ENCODE measurements around the gene HES1.
"Not testable (repeated sequence)": the region's sequence is repeated elsewhere in the genome, so short reads cannot be mapped to it uniquely, and the experiment has no call there.

HES1 gene

DNA sequence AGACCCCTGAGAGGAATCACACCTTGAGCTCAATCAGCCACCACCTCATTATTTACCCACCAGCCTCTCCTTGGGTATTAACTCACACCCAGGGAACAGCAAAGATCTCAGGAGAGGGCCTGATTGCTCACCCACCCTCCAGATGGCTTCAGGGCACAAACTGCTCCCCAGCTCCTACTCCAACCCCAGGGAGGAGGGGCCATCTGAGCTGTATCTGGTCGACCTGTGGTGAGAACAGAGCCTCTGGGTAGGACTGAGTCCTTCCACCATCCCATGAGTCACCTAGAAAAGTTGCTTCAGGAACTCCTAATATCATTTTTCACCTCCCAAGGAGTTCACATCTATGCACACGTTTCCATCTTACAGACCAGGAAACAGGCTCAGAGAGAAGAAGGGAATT lies 44.8 kb upstream of the HES1 start:
- no peak overlapping the region for H3K4me2 ChIP-seq (ENCODE audit: insufficient read depth, low read length)
- H4K20me1 ChIP-seq (ENCODE audit: insufficient read depth, low read length), result no peaks in the 10 kb centered on the region
- peak; percentile 38; the same call in 1 of the 3 replicates for ATAC-seq (ENCODE audit: insufficient read depth, low read depth)
- H3K79me2 ChIP-seq (ENCODE audit: insufficient read depth, low read length), result no peaks in the 10 kb centered on the region
- H3K4me1 ChIP-seq (ENCODE audit: insufficient read depth, low read length), result peaks cover 2% of the 10 kb centered on the region; the same call in 1 of the 2 replicates
- H3K9me3 ChIP-seq (ENCODE audit: insufficient read depth, low read length, severe bottlenecking), result no peaks in the 10 kb centered on the region
- no peak overlapping the region for H2AFZ ChIP-seq (ENCODE audit: low read depth, low read length)
- no peak for DNase-seq
- H3K27ac ChIP-seq (ENCODE audit: low read length), result no peak overlapping the region
- TF ChIP-seq EZH2 (IDR thresholded peaks at IDR 0.05; ENCODE audit: borderline replicate concordance, low read depth, low read length, severe bottlenecking), result no peak
- TF ChIP-seq, protein P1, sequence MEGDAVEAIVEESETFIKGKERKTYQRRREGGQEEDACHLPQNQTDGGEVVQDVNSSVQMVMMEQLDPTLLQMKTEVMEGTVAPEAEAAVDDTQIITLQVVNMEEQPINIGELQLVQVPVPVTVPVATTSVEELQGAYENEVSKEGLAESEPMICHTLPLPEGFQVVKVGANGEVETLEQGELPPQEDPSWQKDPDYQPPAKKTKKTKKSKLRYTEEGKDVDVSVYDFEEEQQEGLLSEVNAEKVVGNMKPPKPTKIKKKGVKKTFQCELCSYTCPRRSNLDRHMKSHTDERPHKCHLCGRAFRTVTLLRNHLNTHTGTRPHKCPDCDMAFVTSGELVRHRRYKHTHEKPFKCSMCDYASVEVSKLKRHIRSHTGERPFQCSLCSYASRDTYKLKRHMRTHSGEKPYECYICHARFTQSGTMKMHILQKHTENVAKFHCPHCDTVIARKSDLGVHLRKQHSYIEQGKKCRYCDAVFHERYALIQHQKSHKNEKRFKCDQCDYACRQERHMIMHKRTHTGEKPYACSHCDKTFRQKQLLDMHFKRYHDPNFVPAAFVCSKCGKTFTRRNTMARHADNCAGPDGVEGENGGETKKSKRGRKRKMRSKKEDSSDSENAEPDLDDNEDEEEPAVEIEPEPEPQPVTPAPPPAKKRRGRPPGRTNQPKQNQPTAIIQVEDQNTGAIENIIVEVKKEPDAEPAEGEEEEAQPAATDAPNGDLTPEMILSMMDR (IDR thresholded peaks at IDR 0.05; ENCODE audit: borderline replicate concordance, extremely low read depth, low read length, poor library complexity, severe bottlenecking), result no peak
- H3K36me3 ChIP-seq (ENCODE audit: insufficient read depth, low read length), result no peaks in the 10 kb centered on the region
- no peak overlapping the region for H3K9ac ChIP-seq (ENCODE audit: low read depth, low read length)
- peaks cover 11% of the 10 kb centered on the region for H3K27me3 ChIP-seq (ENCODE audit: insufficient read depth, low read length, poor library complexity)
- no peak overlapping the region for H3K4me3 ChIP-seq (ENCODE audit: low read depth in 1 of 2, low read length in 2 of 2)

DNA sequence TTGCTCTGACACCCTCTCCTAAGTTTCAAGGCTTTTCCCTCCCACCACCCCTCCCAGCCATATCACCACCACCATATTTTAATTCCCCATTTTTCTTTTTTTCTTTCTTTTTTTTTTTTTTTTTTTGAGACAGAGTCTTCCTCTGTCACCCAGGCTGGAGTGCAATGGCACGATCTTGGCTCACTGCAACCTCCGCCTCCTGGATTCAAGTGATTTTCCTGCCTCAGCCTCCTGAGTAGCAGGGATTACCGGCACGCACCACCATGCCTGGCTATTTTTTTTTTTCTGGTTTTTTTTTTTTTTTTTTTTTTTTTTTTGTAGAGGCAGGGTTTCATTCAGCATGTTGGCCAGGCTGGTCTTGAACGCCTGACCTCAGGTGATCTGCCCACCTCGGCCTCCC lies 44.1 kb upstream of the HES1 start:
- H4K20me1 ChIP-seq (ENCODE audit: insufficient read depth, low read length); ATAC-seq (ENCODE audit: insufficient read depth, low read depth); H3K9ac ChIP-seq (ENCODE audit: low read depth, low read length); H3K4me2 ChIP-seq (ENCODE audit: insufficient read depth, low read length); H3K4me3 ChIP-seq (ENCODE audit: low read depth in 1 of 2, low read length in 2 of 2); H2AFZ ChIP-seq (ENCODE audit: low read depth, low read length); H3K79me2 ChIP-seq (ENCODE audit: insufficient read depth, low read length); H3K36me3 ChIP-seq (ENCODE audit: insufficient read depth, low read length); H3K27ac ChIP-seq (ENCODE audit: low read length); DNase-seq; H3K4me1 ChIP-seq (ENCODE audit: insufficient read depth, low read length); H3K9me3 ChIP-seq (ENCODE audit: insufficient read depth, low read length, severe bottlenecking); H3K27me3 ChIP-seq (ENCODE audit: insufficient read depth, low read length, poor library complexity): not testable (repeated sequence)

DNA sequence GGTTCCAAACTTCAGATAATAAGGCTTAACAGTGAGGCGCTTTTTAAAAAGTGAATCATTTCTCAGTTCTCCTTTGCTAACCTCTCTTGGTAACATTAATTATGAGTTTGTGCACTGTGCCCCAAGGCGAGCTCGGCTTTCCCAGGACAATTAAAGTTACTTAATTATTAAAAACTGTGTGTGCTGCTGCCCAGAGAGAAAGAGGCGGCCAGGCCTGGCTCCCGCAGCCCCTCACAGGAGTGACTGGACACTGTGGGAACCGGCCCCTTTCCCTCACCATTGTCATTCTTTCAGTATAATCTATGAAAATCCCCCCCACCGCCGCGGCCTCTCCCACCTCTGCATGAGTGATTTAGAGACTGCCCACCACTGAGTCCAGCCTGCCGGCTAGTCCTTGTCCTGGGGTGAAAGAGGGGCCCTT lies 43.1 kb upstream of the HES1 start:
- no peak for DNase-seq
- H3K4me1 ChIP-seq (ENCODE audit: insufficient read depth, low read length), result peaks cover 2% of the 10 kb centered on the region; the same call in 1 of the 2 replicates
- no peaks in the 10 kb centered on the region for H3K9me3 ChIP-seq (ENCODE audit: insufficient read depth, low read length, severe bottlenecking)
- no peak overlapping the region for H3K9ac ChIP-seq (ENCODE audit: low read depth, low read length)
- no peak overlapping the region for H3K4me2 ChIP-seq (ENCODE audit: insufficient read depth, low read length)
- H3K27me3 ChIP-seq (ENCODE audit: insufficient read depth, low read length, poor library complexity), result peaks cover 9% of the 10 kb centered on the region
- no peak for TF ChIP-seq EZH2 (IDR thresholded peaks at IDR 0.05; ENCODE audit: borderline replicate concordance, low read depth, low read length, severe bottlenecking)
- TF ChIP-seq, protein P1 (IDR thresholded peaks at IDR 0.05; ENCODE audit: borderline replicate concordance, extremely low read depth, low read length, poor library complexity, severe bottlenecking), result no peak
- H4K20me1 ChIP-seq (ENCODE audit: insufficient read depth, low read length), result no peaks in the 10 kb centered on the region; the same call in 1 of the 2 replicates
- H3K4me3 ChIP-seq (ENCODE audit: low read depth in 1 of 2, low read length in 2 of 2), result no peak overlapping the region
- no peaks in the 10 kb centered on the region for H3K36me3 ChIP-seq (ENCODE audit: insufficient read depth, low read length)
- no peak for ATAC-seq (ENCODE audit: insufficient read depth, low read depth)
- no peak overlapping the region for H3K27ac ChIP-seq (ENCODE audit: low read length)
- H3K79me2 ChIP-seq (ENCODE audit: insufficient read depth, low read length), result no peaks in the 10 kb centered on the region
- no peak overlapping the region for H2AFZ ChIP-seq (ENCODE audit: low read depth, low read length)

DNA sequence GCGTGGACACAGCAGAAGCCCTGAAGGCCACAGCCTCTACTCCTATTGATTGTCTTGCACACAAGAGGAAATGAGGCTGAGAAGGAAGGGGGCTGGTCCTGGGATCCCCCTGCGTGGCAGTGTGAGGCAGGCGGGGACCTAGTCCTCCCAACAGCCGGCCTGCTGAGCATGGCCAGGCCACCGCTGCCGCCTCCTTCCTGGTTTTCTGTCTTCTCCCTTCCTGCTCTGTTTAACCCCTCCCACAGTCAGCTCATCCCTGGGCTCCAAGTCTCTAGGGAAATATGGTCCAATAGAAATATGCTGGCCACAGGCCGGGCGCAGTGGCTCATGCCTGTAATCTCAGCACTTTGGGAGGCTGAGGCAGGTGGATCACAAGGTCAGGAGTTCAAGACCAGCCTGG lies 42.1 kb upstream of the HES1 start:
- no peak for TF ChIP-seq EZH2 (IDR thresholded peaks at IDR 0.05; ENCODE audit: borderline replicate concordance, low read depth, low read length, severe bottlenecking)
- TF ChIP-seq, protein P1 (IDR thresholded peaks at IDR 0.05; ENCODE audit: borderline replicate concordance, extremely low read depth, low read length, poor library complexity, severe bottlenecking), result no peak
- Histone ChIP-seq H2AFZ (ENCODE audit: low read depth, low read length) (no peak overlapping the region), H3K36me3 (ENCODE audit: insufficient read depth, low read length) (no peaks in the 10 kb centered on the region), H3K4me3 (ENCODE audit: low read depth in 1 of 2, low read length in 2 of 2) (no peak overlapping the region), H3K4me1 (ENCODE audit: insufficient read depth, low read length) (peaks cover 2% of the 10 kb centered on the region; the same call in 1 of the 2 replicates), H4K20me1 (ENCODE audit: insufficient read depth, low read length) (no peaks in the 10 kb centered on the region; the same call in 1 of the 2 replicates), H3K27me3 (ENCODE audit: insufficient read depth, low read length, poor library complexity) (peaks cover 16% of the 10 kb centered on the region), H3K79me2 (ENCODE audit: insufficient read depth, low read length) (no peaks in the 10 kb centered on the region), H3K9ac (ENCODE audit: low read depth, low read length) (no peak overlapping the region), H3K27ac (ENCODE audit: low read length) (no peak overlapping the region), H3K9me3 (ENCODE audit: insufficient read depth, low read length, severe bottlenecking) (no peaks in the 10 kb centered on the region), H3K4me2 (ENCODE audit: insufficient read depth, low read length) (no peak overlapping the region)
- ATAC-seq (ENCODE audit: insufficient read depth, low read depth), result no peak
- DNase-seq, result no peak
